HEK293T (cell line): Measurements from ENCODE around the gene MPZL3.

Experiments used
- BHLHE40 ChIP-seq: fragments of 450-650 bp; IDR thresholded peaks from 2 replicates; pipeline ENCODE4 v1.6.1; 2016; ENCODE audit warnings: mild to moderate bottlenecking, moderate library complexity, borderline replicate concordance
- ELF4 ChIP-seq: fragments of 450-650 bp; IDR thresholded peaks from 2 replicates; pipeline ENCODE4 v1.6.1; 2017; ENCODE audit warnings: antibody characterized with exemption
- FOXA1 ChIP-seq: fragments of 450-650 bp; IDR thresholded peaks from 2 replicates; pipeline ENCODE4 v1.6.1; 2016; ENCODE audit warnings: mild to moderate bottlenecking
- FOXK2 ChIP-seq: fragments of 450-650 bp; IDR thresholded peaks from 2 replicates; pipeline ENCODE4 v1.6.1; 2016; ENCODE audit warnings: mild to moderate bottlenecking
- HDGF ChIP-seq: fragments of 450-650 bp; IDR thresholded peaks from 2 replicates; pipeline ENCODE4 v1.6.1; 2017; ENCODE audit warnings: antibody characterized with exemption, borderline replicate concordance
- L3MBTL2 ChIP-seq: fragments of 450-650 bp; conservative IDR thresholded peaks from 2 replicates; pipeline ENCODE4 v1.6.1; 2016; ENCODE audit warnings: mild to moderate bottlenecking
- SUZ12 ChIP-seq: fragments of 450-650 bp; IDR thresholded peaks from 2 replicates; pipeline ENCODE4 v1.6.1; 2016; ENCODE audit warnings: mild to moderate bottlenecking
- TF ChIP-seq, protein P1 (sequence below): fragments of 450-650 bp; IDR thresholded peaks from 2 replicates; pipeline ENCODE4 v1.6.1; 2016

DNA sequence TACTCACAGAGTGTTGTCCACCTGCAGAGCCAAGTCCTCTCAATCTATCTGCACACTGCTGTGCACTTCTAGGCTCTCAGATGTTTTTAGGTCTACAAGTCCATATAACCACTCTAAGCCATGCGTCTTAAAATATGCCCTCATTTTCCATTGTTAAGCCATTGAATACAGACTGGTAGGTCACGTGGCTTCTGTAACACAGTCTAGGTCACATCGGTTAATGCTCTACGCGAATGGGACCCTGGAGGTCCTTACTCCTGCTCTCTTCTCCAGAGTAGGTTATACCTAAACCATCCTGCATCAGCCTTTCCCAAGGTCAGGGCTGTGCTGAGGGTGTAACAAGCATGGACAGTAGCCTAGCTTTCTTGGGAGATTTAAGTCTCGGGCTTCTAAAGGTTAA, 28.2 kb downstream of the MPZL3 start:
- TF ChIP-seq, protein P1, sequence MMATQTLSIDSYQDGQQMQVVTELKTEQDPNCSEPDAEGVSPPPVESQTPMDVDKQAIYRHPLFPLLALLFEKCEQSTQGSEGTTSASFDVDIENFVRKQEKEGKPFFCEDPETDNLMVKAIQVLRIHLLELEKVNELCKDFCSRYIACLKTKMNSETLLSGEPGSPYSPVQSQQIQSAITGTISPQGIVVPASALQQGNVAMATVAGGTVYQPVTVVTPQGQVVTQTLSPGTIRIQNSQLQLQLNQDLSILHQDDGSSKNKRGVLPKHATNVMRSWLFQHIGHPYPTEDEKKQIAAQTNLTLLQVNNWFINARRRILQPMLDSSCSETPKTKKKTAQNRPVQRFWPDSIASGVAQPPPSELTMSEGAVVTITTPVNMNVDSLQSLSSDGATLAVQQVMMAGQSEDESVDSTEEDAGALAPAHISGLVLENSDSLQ, result no peak
- TF ChIP-seq FOXK2, result no peak
- no peak for TF ChIP-seq FOXA1
- no peak for TF ChIP-seq ELF4
- TF ChIP-seq SUZ12, result no peak
- no peak for TF ChIP-seq L3MBTL2
- no peak for TF ChIP-seq BHLHE40
- no peak for TF ChIP-seq HDGF
